HEK293 (cell line): ENCODE data around the gene LIN37.

ENCODE experiments used
- GFI1B ChIP-seq: fragments of 450-650 bp; formaldehyde crosslinking; IDR thresholded peaks from 2 replicates; pipeline ENCODE4 v1.5.1; 2016; ENCODE audit warnings: missing biosample characterization, missing genetic modification characterization
- KLF10 ChIP-seq: fragments of 450-650 bp; IDR thresholded peaks from 2 replicates; pipeline ENCODE4 v1.5.1; 2018; ENCODE audit warnings: missing biosample characterization, mild to moderate bottlenecking, missing genetic modification characterization
- SCRT2 ChIP-seq: fragments of 450-650 bp; formaldehyde crosslinking; IDR thresholded peaks from 2 replicates; pipeline ENCODE4 v1.5.1; 2016; ENCODE audit warnings: missing biosample characterization, missing genetic modification characterization
- SP3 ChIP-seq: fragments of 450-650 bp; formaldehyde crosslinking; IDR thresholded peaks from 2 replicates; pipeline ENCODE4 v1.5.1; 2016; ENCODE audit warnings: missing biosample characterization, missing genetic modification characterization
- ZBTB17 ChIP-seq: fragments of 450-650 bp; formaldehyde crosslinking; IDR thresholded peaks from 2 replicates; pipeline ENCODE4 v1.5.1; 2016; ENCODE audit warnings: missing biosample characterization, missing genetic modification characterization
- ZBTB20 ChIP-seq: fragments of 450-650 bp; formaldehyde crosslinking; IDR thresholded peaks from 2 replicates; pipeline ENCODE4 v1.5.1; 2016; ENCODE audit warnings: missing biosample characterization, missing genetic modification characterization
- ZFHX2 ChIP-seq: fragments of 450-650 bp; formaldehyde crosslinking; conservative IDR thresholded peaks from 2 replicates; pipeline ENCODE4 v1.5.1; 2016; ENCODE audit warnings: missing biosample characterization, missing genetic modification characterization
- ZFP37 ChIP-seq: fragments of 450-650 bp; formaldehyde crosslinking; IDR thresholded peaks from 2 replicates; pipeline ENCODE4 v1.5.1; 2016; ENCODE audit warnings: missing biosample characterization, missing genetic modification characterization
- ZNF202 ChIP-seq: fragments of 450-650 bp; formaldehyde crosslinking; IDR thresholded peaks from 2 replicates; pipeline ENCODE4 v1.5.1; 2016; ENCODE audit warnings: missing biosample characterization, missing genetic modification characterization, borderline replicate concordance
- ZNF214 ChIP-seq: fragments of 450-650 bp; formaldehyde crosslinking; IDR thresholded peaks from 2 replicates; pipeline ENCODE4 v1.5.1; 2017; ENCODE audit warnings: missing biosample characterization, mild to moderate bottlenecking, missing genetic modification characterization, borderline replicate concordance
- ZNF341 ChIP-seq: fragments of 450-650 bp; formaldehyde crosslinking; IDR thresholded peaks from 2 replicates; pipeline ENCODE4; 2016; ENCODE audit warnings: low read depth, missing biosample characterization, missing genetic modification characterization
- ZNF585B ChIP-seq: fragments of 450-650 bp; formaldehyde crosslinking; IDR thresholded peaks from 2 replicates; pipeline ENCODE4 v1.5.1; 2016; ENCODE audit warnings: missing biosample characterization, missing genetic modification characterization
- ZNF76 ChIP-seq: fragments of 450-650 bp; formaldehyde crosslinking; IDR thresholded peaks from 2 replicates; pipeline ENCODE4; 2016; ENCODE audit warnings: low read depth, missing biosample characterization, missing genetic modification characterization, borderline replicate concordance
- ZNF768 ChIP-seq: fragments of 450-650 bp; formaldehyde crosslinking; IDR thresholded peaks from 2 replicates; pipeline ENCODE4 v1.5.1; 2018; ENCODE audit warnings: missing biosample characterization, mild to moderate bottlenecking, missing genetic modification characterization
- TF ChIP-seq, protein P1 (sequence below): fragments of 450-650 bp; formaldehyde crosslinking; IDR thresholded peaks from 2 replicates; pipeline ENCODE4 v1.5.1; 2016; ENCODE audit warnings: missing biosample characterization, missing genetic modification characterization
- TF ChIP-seq, protein P2 (sequence below): fragments of 450-650 bp; formaldehyde crosslinking; IDR thresholded peaks from 2 replicates; pipeline ENCODE4 v1.5.1; 2016; ENCODE audit warnings: missing biosample characterization, missing genetic modification characterization
- TF ChIP-seq, protein P3 (sequence below): IDR thresholded peaks from 2 replicates; pipeline ENCODE4 v1.6.1; 2011; ENCODE audit warnings: mild to moderate bottlenecking, low read depth, low read length, borderline replicate concordance
- TF ChIP-seq, protein P4 (sequence below): fragments of 450-650 bp; formaldehyde crosslinking; IDR thresholded peaks from 2 replicates; pipeline ENCODE4 v1.5.1; 2016; ENCODE audit warnings: missing biosample characterization, missing genetic modification characterization, borderline replicate concordance
- TF ChIP-seq, protein P5 (sequence below): fragments of 450-650 bp; formaldehyde crosslinking; IDR thresholded peaks from 2 replicates; pipeline ENCODE4 v1.5.0; 2017; ENCODE audit warnings: missing biosample characterization, missing genetic modification characterization, borderline replicate concordance
- TF ChIP-seq, protein P6 (sequence below): fragments of 450-650 bp; formaldehyde crosslinking; IDR thresholded peaks from 2 replicates; pipeline ENCODE4 v1.5.1; 2017; ENCODE audit warnings: missing biosample characterization, missing genetic modification characterization
- TF ChIP-seq, protein P7 (sequence below): fragments of 450-650 bp; IDR thresholded peaks from 2 replicates; pipeline ENCODE4 v1.5.1; 2018; ENCODE audit warnings: missing biosample characterization, mild to moderate bottlenecking, missing genetic modification characterization
- TF ChIP-seq, protein P8 (sequence below): fragments of 450-650 bp; formaldehyde crosslinking; optimal IDR thresholded peaks from 2 replicates; pipeline ENCODE3; 2016; ENCODE audit warnings: missing biosample characterization, mild to moderate bottlenecking, missing genetic modification characterization

LIN37 gene

DNA sequence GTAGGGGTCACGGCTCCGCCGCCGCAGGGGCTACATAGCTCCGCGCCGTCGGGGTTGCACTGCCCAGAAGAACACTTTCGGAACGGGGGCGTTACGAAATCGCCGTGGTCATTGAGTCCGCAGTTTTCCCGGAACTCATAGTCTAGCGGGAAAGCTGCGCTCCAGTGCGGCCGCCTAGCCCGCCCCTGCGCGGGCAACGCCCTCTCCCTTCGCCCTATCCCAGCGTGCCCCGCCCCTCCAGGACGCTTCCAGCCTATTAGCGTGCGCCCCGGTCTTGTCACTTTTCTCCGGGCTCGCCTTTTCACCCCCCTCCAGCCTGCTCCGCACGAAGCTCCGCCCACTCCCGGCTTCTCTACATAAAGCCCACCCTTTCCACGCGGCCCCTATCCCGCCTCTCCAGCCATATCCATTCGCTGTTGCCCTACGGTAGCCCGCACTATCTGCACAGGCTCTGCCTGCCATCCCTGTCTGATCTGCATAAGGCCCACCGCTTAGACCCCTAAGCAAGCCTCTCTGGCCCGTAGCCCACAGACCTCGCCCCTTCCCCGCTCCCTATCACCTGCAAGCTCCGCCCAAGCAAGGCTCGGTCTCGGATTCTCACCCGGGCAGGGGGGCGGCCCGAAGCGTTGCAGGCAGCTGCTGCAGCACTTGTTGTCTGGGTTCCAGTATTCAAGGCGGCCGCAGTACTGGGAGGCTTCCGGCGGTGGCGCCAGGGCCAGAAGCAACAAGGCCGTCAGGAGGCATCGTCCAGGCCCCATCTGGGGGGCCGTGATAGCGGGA, 7.8 kb upstream of the LIN37 start (continued):
- TF ChIP-seq, protein P1, sequence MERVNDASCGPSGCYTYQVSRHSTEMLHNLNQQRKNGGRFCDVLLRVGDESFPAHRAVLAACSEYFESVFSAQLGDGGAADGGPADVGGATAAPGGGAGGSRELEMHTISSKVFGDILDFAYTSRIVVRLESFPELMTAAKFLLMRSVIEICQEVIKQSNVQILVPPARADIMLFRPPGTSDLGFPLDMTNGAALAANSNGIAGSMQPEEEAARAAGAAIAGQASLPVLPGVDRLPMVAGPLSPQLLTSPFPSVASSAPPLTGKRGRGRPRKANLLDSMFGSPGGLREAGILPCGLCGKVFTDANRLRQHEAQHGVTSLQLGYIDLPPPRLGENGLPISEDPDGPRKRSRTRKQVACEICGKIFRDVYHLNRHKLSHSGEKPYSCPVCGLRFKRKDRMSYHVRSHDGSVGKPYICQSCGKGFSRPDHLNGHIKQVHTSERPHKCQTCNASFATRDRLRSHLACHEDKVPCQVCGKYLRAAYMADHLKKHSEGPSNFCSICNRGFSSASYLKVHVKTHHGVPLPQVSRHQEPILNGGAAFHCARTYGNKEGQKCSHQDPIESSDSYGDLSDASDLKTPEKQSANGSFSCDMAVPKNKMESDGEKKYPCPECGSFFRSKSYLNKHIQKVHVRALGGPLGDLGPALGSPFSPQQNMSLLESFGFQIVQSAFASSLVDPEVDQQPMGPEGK (tag by site-specific recombination): peak; percentile 93
- TF ChIP-seq SP3 (tag by site-specific recombination): peak; percentile 100
- TF ChIP-seq, protein P2, sequence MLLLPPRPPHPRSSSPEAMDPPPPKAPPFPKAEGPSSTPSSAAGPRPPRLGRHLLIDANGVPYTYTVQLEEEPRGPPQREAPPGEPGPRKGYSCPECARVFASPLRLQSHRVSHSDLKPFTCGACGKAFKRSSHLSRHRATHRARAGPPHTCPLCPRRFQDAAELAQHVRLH (tag by site-specific recombination): 0 out of 2 replicates have a peak, but pooled peaks have one; percentile 20
- TF ChIP-seq ZBTB17 (tag by site-specific recombination): peak; percentile 100
- TF ChIP-seq ZNF341 (tag by site-specific recombination): peak; percentile 95
- TF ChIP-seq, protein P3, sequence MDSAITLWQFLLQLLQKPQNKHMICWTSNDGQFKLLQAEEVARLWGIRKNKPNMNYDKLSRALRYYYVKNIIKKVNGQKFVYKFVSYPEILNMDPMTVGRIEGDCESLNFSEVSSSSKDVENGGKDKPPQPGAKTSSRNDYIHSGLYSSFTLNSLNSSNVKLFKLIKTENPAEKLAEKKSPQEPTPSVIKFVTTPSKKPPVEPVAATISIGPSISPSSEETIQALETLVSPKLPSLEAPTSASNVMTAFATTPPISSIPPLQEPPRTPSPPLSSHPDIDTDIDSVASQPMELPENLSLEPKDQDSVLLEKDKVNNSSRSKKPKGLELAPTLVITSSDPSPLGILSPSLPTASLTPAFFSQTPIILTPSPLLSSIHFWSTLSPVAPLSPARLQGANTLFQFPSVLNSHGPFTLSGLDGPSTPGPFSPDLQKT: no peak
- peak; percentile 99 for TF ChIP-seq KLF10 (tag by site-specific recombination)
- TF ChIP-seq, protein P4, sequence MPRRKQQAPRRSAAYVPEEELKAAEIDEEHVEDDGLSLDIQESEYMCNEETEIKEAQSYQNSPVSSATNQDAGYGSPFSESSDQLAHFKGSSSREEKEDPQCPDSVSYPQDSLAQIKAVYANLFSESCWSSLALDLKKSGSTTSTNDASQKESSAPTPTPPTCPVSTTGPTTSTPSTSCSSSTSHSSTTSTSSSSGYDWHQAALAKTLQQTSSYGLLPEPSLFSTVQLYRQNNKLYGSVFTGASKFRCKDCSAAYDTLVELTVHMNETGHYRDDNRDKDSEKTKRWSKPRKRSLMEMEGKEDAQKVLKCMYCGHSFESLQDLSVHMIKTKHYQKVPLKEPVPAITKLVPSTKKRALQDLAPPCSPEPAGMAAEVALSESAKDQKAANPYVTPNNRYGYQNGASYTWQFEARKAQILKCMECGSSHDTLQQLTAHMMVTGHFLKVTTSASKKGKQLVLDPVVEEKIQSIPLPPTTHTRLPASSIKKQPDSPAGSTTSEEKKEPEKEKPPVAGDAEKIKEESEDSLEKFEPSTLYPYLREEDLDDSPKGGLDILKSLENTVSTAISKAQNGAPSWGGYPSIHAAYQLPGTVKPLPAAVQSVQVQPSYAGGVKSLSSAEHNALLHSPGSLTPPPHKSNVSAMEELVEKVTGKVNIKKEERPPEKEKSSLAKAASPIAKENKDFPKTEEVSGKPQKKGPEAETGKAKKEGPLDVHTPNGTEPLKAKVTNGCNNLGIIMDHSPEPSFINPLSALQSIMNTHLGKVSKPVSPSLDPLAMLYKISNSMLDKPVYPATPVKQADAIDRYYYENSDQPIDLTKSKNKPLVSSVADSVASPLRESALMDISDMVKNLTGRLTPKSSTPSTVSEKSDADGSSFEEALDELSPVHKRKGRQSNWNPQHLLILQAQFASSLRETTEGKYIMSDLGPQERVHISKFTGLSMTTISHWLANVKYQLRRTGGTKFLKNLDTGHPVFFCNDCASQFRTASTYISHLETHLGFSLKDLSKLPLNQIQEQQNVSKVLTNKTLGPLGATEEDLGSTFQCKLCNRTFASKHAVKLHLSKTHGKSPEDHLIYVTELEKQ (tag by site-specific recombination): no peak
- peak; percentile 97 for TF ChIP-seq ZBTB20 (tag by site-specific recombination)
- peak; percentile 78 for TF ChIP-seq ZFHX2
- no peak for TF ChIP-seq ZNF585B (tag by site-specific recombination)
- no peak for TF ChIP-seq GFI1B (tag by site-specific recombination)
- TF ChIP-seq ZNF768 (tag by site-specific recombination): no peak
- TF ChIP-seq SCRT2: peak; percentile 100
- peak; percentile 47; the same call in 1 of the 2 replicates for TF ChIP-seq ZNF76
- peak; percentile 89 for TF ChIP-seq ZFP37 (tag by site-specific recombination)
- no peak for TF ChIP-seq ZNF202 (tag by site-specific recombination)
- TF ChIP-seq, protein P5, sequence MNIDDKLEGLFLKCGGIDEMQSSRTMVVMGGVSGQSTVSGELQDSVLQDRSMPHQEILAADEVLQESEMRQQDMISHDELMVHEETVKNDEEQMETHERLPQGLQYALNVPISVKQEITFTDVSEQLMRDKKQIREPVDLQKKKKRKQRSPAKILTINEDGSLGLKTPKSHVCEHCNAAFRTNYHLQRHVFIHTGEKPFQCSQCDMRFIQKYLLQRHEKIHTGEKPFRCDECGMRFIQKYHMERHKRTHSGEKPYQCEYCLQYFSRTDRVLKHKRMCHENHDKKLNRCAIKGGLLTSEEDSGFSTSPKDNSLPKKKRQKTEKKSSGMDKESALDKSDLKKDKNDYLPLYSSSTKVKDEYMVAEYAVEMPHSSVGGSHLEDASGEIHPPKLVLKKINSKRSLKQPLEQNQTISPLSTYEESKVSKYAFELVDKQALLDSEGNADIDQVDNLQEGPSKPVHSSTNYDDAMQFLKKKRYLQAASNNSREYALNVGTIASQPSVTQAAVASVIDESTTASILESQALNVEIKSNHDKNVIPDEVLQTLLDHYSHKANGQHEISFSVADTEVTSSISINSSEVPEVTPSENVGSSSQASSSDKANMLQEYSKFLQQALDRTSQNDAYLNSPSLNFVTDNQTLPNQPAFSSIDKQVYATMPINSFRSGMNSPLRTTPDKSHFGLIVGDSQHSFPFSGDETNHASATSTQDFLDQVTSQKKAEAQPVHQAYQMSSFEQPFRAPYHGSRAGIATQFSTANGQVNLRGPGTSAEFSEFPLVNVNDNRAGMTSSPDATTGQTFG (tag by site-specific recombination): no peak
- no peak for TF ChIP-seq ZNF214
- TF ChIP-seq, protein P6, sequence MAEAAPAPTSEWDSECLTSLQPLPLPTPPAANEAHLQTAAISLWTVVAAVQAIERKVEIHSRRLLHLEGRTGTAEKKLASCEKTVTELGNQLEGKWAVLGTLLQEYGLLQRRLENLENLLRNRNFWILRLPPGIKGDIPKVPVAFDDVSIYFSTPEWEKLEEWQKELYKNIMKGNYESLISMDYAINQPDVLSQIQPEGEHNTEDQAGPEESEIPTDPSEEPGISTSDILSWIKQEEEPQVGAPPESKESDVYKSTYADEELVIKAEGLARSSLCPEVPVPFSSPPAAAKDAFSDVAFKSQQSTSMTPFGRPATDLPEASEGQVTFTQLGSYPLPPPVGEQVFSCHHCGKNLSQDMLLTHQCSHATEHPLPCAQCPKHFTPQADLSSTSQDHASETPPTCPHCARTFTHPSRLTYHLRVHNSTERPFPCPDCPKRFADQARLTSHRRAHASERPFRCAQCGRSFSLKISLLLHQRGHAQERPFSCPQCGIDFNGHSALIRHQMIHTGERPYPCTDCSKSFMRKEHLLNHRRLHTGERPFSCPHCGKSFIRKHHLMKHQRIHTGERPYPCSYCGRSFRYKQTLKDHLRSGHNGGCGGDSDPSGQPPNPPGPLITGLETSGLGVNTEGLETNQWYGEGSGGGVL (tag by site-specific recombination): 0 out of 2 replicates have a peak, but pooled peaks have one; percentile 80
- TF ChIP-seq, protein P7, sequence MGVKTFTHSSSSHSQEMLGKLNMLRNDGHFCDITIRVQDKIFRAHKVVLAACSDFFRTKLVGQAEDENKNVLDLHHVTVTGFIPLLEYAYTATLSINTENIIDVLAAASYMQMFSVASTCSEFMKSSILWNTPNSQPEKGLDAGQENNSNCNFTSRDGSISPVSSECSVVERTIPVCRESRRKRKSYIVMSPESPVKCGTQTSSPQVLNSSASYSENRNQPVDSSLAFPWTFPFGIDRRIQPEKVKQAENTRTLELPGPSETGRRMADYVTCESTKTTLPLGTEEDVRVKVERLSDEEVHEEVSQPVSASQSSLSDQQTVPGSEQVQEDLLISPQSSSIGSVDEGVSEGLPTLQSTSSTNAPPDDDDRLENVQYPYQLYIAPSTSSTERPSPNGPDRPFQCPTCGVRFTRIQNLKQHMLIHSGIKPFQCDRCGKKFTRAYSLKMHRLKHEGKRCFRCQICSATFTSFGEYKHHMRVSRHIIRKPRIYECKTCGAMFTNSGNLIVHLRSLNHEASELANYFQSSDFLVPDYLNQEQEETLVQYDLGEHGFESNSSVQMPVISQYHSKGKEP (tag by site-specific recombination): peak; percentile 100
- TF ChIP-seq, protein P8, sequence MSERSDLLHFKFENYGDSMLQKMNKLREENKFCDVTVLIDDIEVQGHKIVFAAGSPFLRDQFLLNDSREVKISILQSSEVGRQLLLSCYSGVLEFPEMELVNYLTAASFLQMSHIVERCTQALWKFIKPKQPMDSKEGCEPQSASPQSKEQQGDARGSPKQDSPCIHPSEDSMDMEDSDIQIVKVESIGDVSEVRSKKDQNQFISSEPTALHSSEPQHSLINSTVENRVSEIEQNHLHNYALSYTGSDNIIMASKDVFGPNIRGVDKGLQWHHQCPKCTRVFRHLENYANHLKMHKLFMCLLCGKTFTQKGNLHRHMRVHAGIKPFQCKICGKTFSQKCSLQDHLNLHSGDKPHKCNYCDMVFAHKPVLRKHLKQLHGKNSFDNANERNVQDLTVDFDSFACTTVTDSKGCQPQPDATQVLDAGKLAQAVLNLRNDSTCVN: peak; percentile 66
